H1 (cell line): ENCODE results near the gene ADAMTS13. TPM values are rescaled to one million over a fixed set of nuclear protein-coding genes. Genes with fewer than 3 reads are reported as not detected.

Experiments
- CTCF ChIA-PET: fragments of 300-600 bp; sonication (Branson Sonifier 250); formaldehyde crosslinking; loops from one replicate; lab custom pipeline; 2021; ENCODE audit not compliant: partially characterized antibody; lab: Charles Lee
- POLR2A ChIA-PET: fragments of 300-600 bp; sonication (Branson Sonifier 250); formaldehyde crosslinking; loops from one replicate; lab custom pipeline; 2021; ENCODE audit warnings: inconsistent platforms; ENCODE audit not compliant: partially characterized antibody; lab: Charles Lee
- DNase-seq, 2 experiments: peaks; one replicate each; pipeline versions ENCODE4 v3.0.0 to v3.0.0-alpha.2; 2010 to 2022; ENCODE audit warnings: low spot score in 2 of 2, low read depth in 1 of 2, mixed read lengths in 1 of 2
- FAIRE-seq: peaks from 2 replicates; lab custom pipeline; 2011; peaks lifted over from hg19 to GRCh38; lab: Jason Lieb, UNC
- H2AFZ ChIP-seq: 2 replicates; pipeline ENCODE4 v1.8.1; 2012; ENCODE audit warnings: low read length, inconsistent platforms
- H2AK5ac ChIP-seq: 2 replicates; pipeline ENCODE4 v1.6.1; 2013; ENCODE audit warnings: low read depth, low read length
- H2BK120ac ChIP-seq: replicated peaks from 2 replicates; pipeline ENCODE3; 2013; ENCODE audit warnings: low read depth, low read length, inconsistent platforms
- H2BK12ac ChIP-seq: 2 replicates; pipeline ENCODE4 v1.6.1; 2013; ENCODE audit warnings: low read depth, low read length
- H2BK15ac ChIP-seq: 2 replicates; pipeline ENCODE4 v1.6.1; 2013; ENCODE audit warnings: low read length
- H2BK20ac ChIP-seq: 2 replicates; pipeline ENCODE4 v1.6.1; 2013; ENCODE audit warnings: low read length
- H2BK5ac ChIP-seq: 2 replicates; pipeline ENCODE4 v1.6.1; 2013; ENCODE audit warnings: low read depth, low read length
- H3K14ac ChIP-seq: 2 replicates; pipeline ENCODE4 v1.6.1; 2013; ENCODE audit warnings: inconsistent platforms; ENCODE audit not compliant: insufficient read length
- H3K18ac ChIP-seq: 2 replicates; pipeline ENCODE4 v1.6.1; 2013; ENCODE audit warnings: low read length; ENCODE audit errors: extremely low read depth
- H3K23ac ChIP-seq: 2 replicates; pipeline ENCODE4 v1.6.1; 2013; ENCODE audit warnings: inconsistent platforms; ENCODE audit not compliant: insufficient read length
- H3K23me2 ChIP-seq: 2 replicates; pipeline ENCODE4 v1.6.1; 2013; ENCODE audit warnings: low read depth, low read length
- H3K27ac ChIP-seq: 2 replicates; pipeline ENCODE4 v1.6.1; 2011; ENCODE audit warnings: low read depth, low read length, inconsistent platforms
- H3K27me3 ChIP-seq, 4 experiments: replicated peaks in 1 of 4; 1 replicate in 1 of 4; 2 replicates in 3 of 4; pipeline versions ENCODE4 v1.6.1 to v1.8.1; 2011 to 2013; ENCODE audit warnings: low read length in 3 of 4, mild to moderate bottlenecking in 3 of 4, inconsistent platforms in 2 of 4, mixed read lengths in 2 of 4, moderate library complexity in 1 of 4; ENCODE audit not compliant: control insufficient read depth in 3 of 4, insufficient read depth in 3 of 4; ENCODE audit errors: extremely low read depth in 1 of 4
- H3K36me3 ChIP-seq, 4 experiments: 2 replicates each; pipeline versions ENCODE4 v1.6.1 to v1.8.1; 2011 to 2013; ENCODE audit warnings: mild to moderate bottlenecking in 4 of 4, low read length in 3 of 4, moderate library complexity in 2 of 4, control low read depth in 1 of 4, inconsistent platforms in 1 of 4; ENCODE audit not compliant: insufficient read depth in 4 of 4, control insufficient read depth in 2 of 4
- H3K4ac ChIP-seq: replicated peaks from 2 replicates; pipeline ENCODE3; 2013; ENCODE audit warnings: low read length, low read depth, mixed read lengths, inconsistent platforms; ENCODE audit not compliant: insufficient read length
- H3K4me1 ChIP-seq, 4 experiments: replicated peaks in 1 of 4; 1 replicate in 1 of 4; 2 replicates in 3 of 4; pipeline versions ENCODE4 v1.6.1 to v1.8.1; 2011 to 2013; ENCODE audit warnings: low read length in 3 of 4, inconsistent platforms in 2 of 4, mixed read lengths in 1 of 4; ENCODE audit not compliant: insufficient read depth in 4 of 4, control insufficient read depth in 3 of 4
- H3K4me2 ChIP-seq, 2 experiments: 2 replicates each; pipeline versions ENCODE4 v1.6.1 to v1.8.1; 2011 to 2013; ENCODE audit warnings: low read depth in 2 of 2, low read length in 2 of 2, control low read depth in 1 of 2, inconsistent platforms in 1 of 2, mild to moderate bottlenecking in 1 of 2; ENCODE audit not compliant: insufficient read depth in 1 of 2
- H3K4me3 ChIP-seq, 4 experiments: fragments of 200-600, 300-600 bp in 1 of 4; sonication (generic), shearing (Covaris generic), sonication (Bioruptor Twin) in 1 of 4; 2 replicates each; pipeline versions ENCODE4 v1.5.1 to v1.8.1; 2011 to 2016; ENCODE audit warnings: low read length in 4 of 4, low read depth in 3 of 4, control low read depth in 2 of 4, inconsistent platforms in 2 of 4, mild to moderate bottlenecking in 2 of 4, mixed read lengths in 1 of 4, moderate library complexity in 1 of 4; ENCODE audit not compliant: insufficient read depth in 2 of 4; ENCODE audit errors: extremely low read depth in 1 of 4
- H3K56ac ChIP-seq: replicated peaks from 2 replicates; pipeline ENCODE3; 2013; ENCODE audit warnings: low read depth, mild to moderate bottlenecking, mixed read lengths, low read length, inconsistent platforms; ENCODE audit not compliant: insufficient read length
- H3K79me1 ChIP-seq: 2 replicates; pipeline ENCODE4 v1.6.1; 2013; ENCODE audit warnings: low read depth, low read length, control low read depth
- H3K79me2 ChIP-seq, 2 experiments: 2 replicates each; pipeline versions ENCODE4 v1.6.1 to v1.8.1; 2012 to 2013; ENCODE audit warnings: low read length in 2 of 2, mild to moderate bottlenecking in 2 of 2, inconsistent platforms in 1 of 2; ENCODE audit not compliant: insufficient read depth in 2 of 2, control insufficient read depth in 1 of 2
- H3K9ac ChIP-seq, 4 experiments: replicated peaks in 1 of 4; 1 replicate in 1 of 4; 2 replicates in 3 of 4; pipeline versions ENCODE4 v1.6.1 to v1.8.1; 2011 to 2013; ENCODE audit warnings: low read depth in 3 of 4, low read length in 3 of 4, control low read depth in 2 of 4, mild to moderate bottlenecking in 2 of 4, moderate library complexity in 2 of 4, inconsistent platforms in 1 of 4; ENCODE audit errors: extremely low read depth in 1 of 4
- H3K9me3 ChIP-seq, 2 experiments: 2 replicates each; pipeline versions ENCODE4 v1.6.1 to v1.8.1; 2012 to 2013; ENCODE audit warnings: mild to moderate bottlenecking in 2 of 2, moderate library complexity in 2 of 2, control low read depth in 1 of 2, inconsistent platforms in 1 of 2, low read depth in 1 of 2, low read length in 1 of 2, mixed read lengths in 1 of 2; ENCODE audit not compliant: insufficient read depth in 2 of 2
- H4K20me1 ChIP-seq, 2 experiments: replicated peaks in 1 of 2; 2 replicates each; pipeline versions ENCODE3 to v1.8.1; 2011 to 2013; ENCODE audit warnings: inconsistent platforms in 2 of 2, low read length in 2 of 2, mild to moderate bottlenecking in 1 of 2; ENCODE audit not compliant: insufficient read depth in 2 of 2, control insufficient read depth in 1 of 2
- H4K5ac ChIP-seq: 2 replicates; pipeline ENCODE4 v1.6.1; 2013; ENCODE audit warnings: low read length, low read depth, mixed read lengths, inconsistent platforms; ENCODE audit not compliant: insufficient read length
- H4K8ac ChIP-seq: 2 replicates; pipeline ENCODE4 v1.8.0; 2013; ENCODE audit warnings: mild to moderate bottlenecking, moderate library complexity, low read length, inconsistent platforms; ENCODE audit not compliant: insufficient read depth; ENCODE audit errors: extremely low read depth
- H4K91ac ChIP-seq: replicated peaks from 2 replicates; pipeline ENCODE3; 2013; ENCODE audit warnings: low read length, mixed read lengths, inconsistent platforms; ENCODE audit not compliant: insufficient read length
- ASH2L ChIP-seq: fragments of 200-600, 300-600 bp; sonication (generic); IDR thresholded peaks from one replicate; pipeline ENCODE4 v1.7.1; 2017; ENCODE audit warnings: low read length
- CBX8 ChIP-seq: fragments of 300-800, 300-1000 bp; sonication (generic); IDR thresholded peaks from 2 replicates; pipeline ENCODE4 v1.7.1; 2016; ENCODE audit warnings: low read depth, low read length, borderline replicate concordance
- CREB1 ChIP-seq: IDR thresholded peaks from 2 replicates; pipeline ENCODE4 v1.6.1; 2012; ENCODE audit warnings: inconsistent platforms
- EP300 ChIP-seq, 2 experiments: IDR thresholded peaks; 1 replicate in 1 of 2; 2 replicates in 1 of 2; pipeline ENCODE4 v1.6.1; 2011 to 2012; ENCODE audit warnings: low read depth in 2 of 2, low read length in 2 of 2, mild to moderate bottlenecking in 2 of 2, borderline replicate concordance in 1 of 2, inconsistent platforms in 1 of 2, moderate library complexity in 1 of 2
- GTF2F1 ChIP-seq: IDR thresholded peaks from 2 replicates; pipeline ENCODE4 v1.6.1; 2012; ENCODE audit warnings: low read depth, low read length, improper control_type of control experiment, borderline replicate concordance
- HDAC6 ChIP-seq: IDR thresholded peaks from one replicate; pipeline ENCODE4 v1.7.1; 2012; ENCODE audit warnings: low read depth, mild to moderate bottlenecking, inconsistent platforms, low read length, moderate library complexity
- JUN ChIP-seq: IDR thresholded peaks from 2 replicates; pipeline ENCODE4 v1.6.1; 2011; ENCODE audit warnings: low read depth, mild to moderate bottlenecking, improper control_type of control experiment, low read length
- KDM4A ChIP-seq: IDR thresholded peaks from one replicate; pipeline ENCODE4 v1.7.1; 2012; ENCODE audit warnings: low read depth, mild to moderate bottlenecking, moderate library complexity, low read length, inconsistent platforms; ENCODE audit not compliant: severe bottlenecking
- NRF1 ChIP-seq: IDR thresholded peaks from 2 replicates; pipeline ENCODE4 v1.6.1; 2011; ENCODE audit warnings: mild to moderate bottlenecking, low read depth, low read length, improper control_type of control experiment
- PHF8 ChIP-seq: fragments of 200-600 bp; sonication (generic); conservative IDR thresholded peaks from 2 replicates; pipeline ENCODE4 v1.7.1; 2012; ENCODE audit warnings: low read depth, mild to moderate bottlenecking, inconsistent platforms, low read length, moderate library complexity
- SIN3A ChIP-seq, 2 experiments: IDR thresholded peaks in 1 of 2; conservative IDR thresholded peaks in 1 of 2; 2 replicates each; pipeline ENCODE4 v1.6.1; 2011 to 2012; ENCODE audit warnings: low read length in 2 of 2, improper control_type of control experiment in 1 of 2, low read depth in 1 of 2, mild to moderate bottlenecking in 1 of 2
- SP1 ChIP-seq: IDR thresholded peaks from 2 replicates; pipeline ENCODE4 v1.6.1; 2011; ENCODE audit warnings: low read depth, low read length
- TAF1 ChIP-seq: IDR thresholded peaks from 2 replicates; pipeline ENCODE4 v1.6.1; 2011; ENCODE audit warnings: mild to moderate bottlenecking, low read depth, low read length
- TBP ChIP-seq: IDR thresholded peaks from 2 replicates; pipeline ENCODE4 v1.6.1; 2011; ENCODE audit warnings: low read depth, low read length, improper control_type of control experiment
- TEAD4 ChIP-seq: IDR thresholded peaks from 2 replicates; pipeline ENCODE4 v1.6.1; 2012; ENCODE audit warnings: low read depth, low read length, inconsistent platforms, mixed read lengths
- WGBS, 2 experiments: shearing (Covaris generic) in 1 of 2; methylation state at CpG; one replicate each; pipeline versions ENCODE4 v1.1.6 to v1.1.7; 2013 to 2015; ENCODE audit warnings: low lambda C conversion rate in 2 of 2, mixed read lengths in 2 of 2, inconsistent platforms in 1 of 2, low coverage in 1 of 2, missing lambda C conversion rate in 1 of 2; ENCODE audit not compliant: insufficient replicate concordance in 2 of 2, insufficient coverage in 1 of 2, insufficient read length in 1 of 2; ENCODE audit errors: extremely low coverage in 1 of 2, missing lambda C conversion rate in 1 of 2; 5-methylcytosine and 5-hydroxymethylcytosine counted together
- polyA plus RNA-seq, 7 experiments: library from polyadenylated mRNA; depleted of rRNA in 3 of 7; stranded (reverse) in 5 of 7; unstranded in 2 of 7; fragments of >200 nt in 5 of 7; fragments of 200-250 nt in 2 of 7; gene quantifications; 1 replicate in 5 of 7; 2 replicates in 1 of 7; 4 replicates in 1 of 7; pipeline versions ENCODE4 v1.2.1 to v1.2.3, GENCODE V29; 2011 to 2013; ENCODE audit warnings: missing spikeins in 2 of 7, mixed read lengths in 2 of 7
- total RNA-seq: library from RNA; stranded (reverse); fragmentation: NEBNext Ultra II Directional; extraction: Animal tissue kit (Norgen Biotek cat#: 25700); gene quantifications from 2 replicates; pipeline ENCODE4 v1.2.1, GENCODE V29; 2021

Gene ADAMTS13
- total and polyA plus RNA-seq, 2 of the 8 experiments (the other 6 are each of a cell fraction or from before 2014, with no cell fraction given), result 4.4 to 5.8 TPM

- H2BK20ac ChIP-seq, result no peak overlapping the region
- no peak overlapping the region for H3K23ac ChIP-seq
- H4K8ac ChIP-seq, result no peak overlapping the region
- H3K4me2 ChIP-seq, result no peak overlapping the region
- H2AFZ ChIP-seq, result no peak overlapping the region
- H3K27me3 ChIP-seq, result no peaks in the 10 kb centered on the region
- H3K23me2 ChIP-seq, result no peaks in the 10 kb centered on the region
- no peak overlapping the region for H2BK120ac ChIP-seq
- no peak overlapping the region for H3K4ac ChIP-seq
- no peak overlapping the region for H2AK5ac ChIP-seq
- ChIA-PET POLR2A (interaction anchor here (1.7 to 2.1 kb wide), 3 partner anchors 10 to 26 kb away, joined by 4 to 8 read pairs (median 6); no protein-coding TSS in a partner anchor), CTCF (interaction anchor here (0.6 to 7.2 kb wide), 14 partner anchors 11 to 96 kb away, joined by 3 to 64 read pairs (median 6); partner anchors contain the start of genes ADAMTS13 and CACFD1)
- no peak overlapping the region for H3K4me3 ChIP-seq
- 88% methylated on average over 8 of the region's 8 CpGs; no CpG with 5 or more reads in 1 of the 2 experiments for WGBS, 2 experiments
- no peak overlapping the region for H3K9ac ChIP-seq
- H3K79me2 ChIP-seq, result no peaks in the 10 kb centered on the region
- H3K27ac ChIP-seq, result no peak overlapping the region
- no peak overlapping the region for H3K14ac ChIP-seq
- no peak overlapping the region for H2BK5ac ChIP-seq
- no peak overlapping the region for H4K5ac ChIP-seq
- no peaks in the 10 kb centered on the region for H3K9me3 ChIP-seq
- no peaks in the 10 kb centered on the region for H3K36me3 ChIP-seq
- no peak for FAIRE-seq
- peaks cover 0 to 5% of the 10 kb centered on the region in 2 experiments for H4K20me1 ChIP-seq
- no peak overlapping the region for H3K56ac ChIP-seq
- no peak overlapping the region for H4K91ac ChIP-seq
- no peaks in the 10 kb centered on the region for H3K4me1 ChIP-seq
- DNase-seq, result no peak
- no peaks in the 10 kb centered on the region for H3K79me1 ChIP-seq
- H3K18ac ChIP-seq, result no peak overlapping the region
- no peak overlapping the region for H2BK15ac ChIP-seq
- no peak overlapping the region for H2BK12ac ChIP-seq
- TF ChIP-seq EP300 (IDR thresholded peaks at IDR 0.05; ENCODE audit: borderline replicate concordance in 1 of 2, low read depth in 2 of 2, low read length in 2 of 2) (no peak), NRF1 (no peak), GTF2F1 (no peak), ASH2L (no peak), SIN3A (conservative IDR thresholded peaks at IDR 0.05 in 1 of 2, IDR thresholded peaks at IDR 0.05 in 1 of 2; ENCODE audit: low read depth in 1 of 2, low read length in 2 of 2) (no peak), SP1 (no peak), CBX8 (no peak), TBP (no peak), HDAC6 (no peak), PHF8 (no peak), KDM4A (no peak), JUN (no peak), CREB1 (no peak), TAF1 (no peak), TEAD4 (no peak)
Observed at GRCh38 chr9:133443982-133444381, 21.8 kb downstream of the ADAMTS13 start.
